Right lobe of liver (tissue), 6 donors: ENCODE results near the gene G3BP1. TPM values are rescaled to one million over a fixed set of nuclear protein-coding genes. Genes with fewer than 3 reads are reported as not detected.
"Not testable (repeated sequence)": the region's sequence is repeated elsewhere in the genome, so short reads cannot be mapped to it uniquely, and the experiment has no call there.

Experiments used
- ATAC-seq, 4 donors: fragments of 200-7000 bp; cut with Tn5 transposase; one replicate each; pipeline ENCODE4 v1.9.1; 2020; ENCODE audit warnings: mild to moderate bottlenecking in 4 of 4, moderate library complexity in 4 of 4
- DNase-seq, 3 donors: peaks; one replicate each; pipeline ENCODE4 v3.0.0-alpha.2; 2020
- H3K27ac ChIP-seq, 3 donors: fragments of 200-600 bp; one replicate each; pipeline ENCODE4 v1.8.0; 2022
- H3K27me3 ChIP-seq, 2 donors: fragments of 200-600 bp; one replicate each; pipeline ENCODE4 v1.8.0; 2022
- H3K36me3 ChIP-seq, 4 donors: fragments of 200-600 bp; sonication (generic) in 1 of 4; one replicate each; pipeline versions ENCODE4 v1.5.1 to v1.8.0; 2017 to 2022; ENCODE audit warnings: control low read depth in 1 of 4
- H3K4me1 ChIP-seq, 4 donors: fragments of 200-600 bp; sonication (generic) in 1 of 4; one replicate each; pipeline versions ENCODE4 v1.5.1 to v1.8.0; 2017 to 2022; ENCODE audit warnings: control low read depth in 1 of 4
- H3K4me3 ChIP-seq, 3 donors: fragments of 200-600 bp; one replicate each; pipeline ENCODE4 v1.8.0; 2022
- H3K9me3 ChIP-seq, 4 donors: fragments of 200-600 bp; sonication (generic) in 1 of 4; one replicate each; pipeline versions ENCODE4 v1.5.1 to v1.8.0; 2017 to 2022; ENCODE audit warnings: control low read depth in 1 of 4
- CTCF ChIP-seq, 4 donors: fragments of 200-600 bp in 3 of 4; fragments of 450-650 bp in 1 of 4; IDR thresholded peaks; one replicate each; pipeline versions ENCODE4 v1.5.1 to v1.8.0; 2016 to 2022; ENCODE audit warnings: antibody characterized with exemption in 4 of 4, mild to moderate bottlenecking in 2 of 4
- POLR2A ChIP-seq: fragments of 450-650 bp; IDR thresholded peaks from one replicate; pipeline ENCODE4 v1.6.1; 2017; ENCODE audit warnings: antibody characterized with exemption, mild to moderate bottlenecking
- WGBS: methylation state at CpG from one replicate; pipeline ENCODE4 v1.1.6; 2018; ENCODE audit warnings: low coverage, low lambda C conversion rate; ENCODE audit not compliant: insufficient coverage; ENCODE audit errors: missing lambda C conversion rate; 5-methylcytosine and 5-hydroxymethylcytosine counted together
- intact Hi-C, 2 donors: fragments of 100-400 bp; cut with DNase I; formaldehyde crosslinking; loops; one replicate each; pipeline versions ENCODE4 v1.11.2 to v1.14.1; 2022
- total RNA-seq, 6 experiments: library from RNA; depleted of rRNA in 2 of 6; stranded (reverse); fragments of >200 nt in 2 of 6; fragmentation: NEBNext Ultra II Directional in 3 of 6; extraction: Animal tissue kit (Norgen Biotek cat#: 25700) in 3 of 6; gene quantifications; one replicate each; pipeline versions ENCODE4 v1.1.0 to v1.2.4, GENCODE V29; 2016 to 2023
- donor health status: DM: no; HTN: yes; CAD: no.
- donor health status: DM: no; HTN: no; CAD: no.
- donor health status: DM: no; HTN: no; CAD: no.
- donor health status: DM: no; HTN: yes; CAD: no.
- donor health status: DM: no; HTN: yes; CAD: no.

Gene G3BP1
- total RNA-seq, 6 experiments from 2014 or later: 63.9 to 107 (median 94.5) TPM

DNA sequence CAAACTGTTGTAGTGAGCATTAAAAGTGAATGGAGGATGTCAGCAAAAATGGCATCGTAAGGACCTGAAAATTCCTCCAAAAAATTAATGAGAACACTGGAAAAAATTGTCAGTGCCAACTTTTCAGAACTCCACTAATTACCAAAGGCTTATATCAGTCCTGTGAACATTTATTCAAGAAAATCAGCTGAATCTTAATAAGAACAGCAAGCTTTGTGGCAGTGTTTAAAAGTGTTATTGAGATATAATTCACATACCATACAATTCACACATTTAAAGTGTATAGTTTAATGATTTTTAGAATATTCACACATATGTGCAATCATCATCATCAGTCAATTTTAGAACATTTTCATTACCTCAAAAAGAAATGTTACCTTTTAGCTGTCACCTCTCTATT is 57.6 kb downstream of the G3BP1 start:
- Histone ChIP-seq H3K27me3 (no peaks in the 10 kb centered on the region), H3K9me3 (peaks cover 0 to 12% (median 0%) of the 10 kb centered on the region in 4 donors), H3K4me1 (no peaks in the 10 kb centered on the region), H3K27ac (no peak overlapping the region), H3K4me3 (no peak overlapping the region), H3K36me3 (no peaks in the 10 kb centered on the region)
- intact Hi-C loops: loop anchor here in 1 of 2 donors (10.0 kb wide), 1 partner anchor 315 kb away; no protein-coding TSS in a partner anchor
- DNase-seq (no peak), ATAC-seq (no peak)
- WGBS: 100% methylated on average over 1 of the region's 1 CpG
- no peak for TF ChIP-seq CTCF (IDR thresholded peaks at IDR 0.05)
- no peak for TF ChIP-seq POLR2A

DNA sequence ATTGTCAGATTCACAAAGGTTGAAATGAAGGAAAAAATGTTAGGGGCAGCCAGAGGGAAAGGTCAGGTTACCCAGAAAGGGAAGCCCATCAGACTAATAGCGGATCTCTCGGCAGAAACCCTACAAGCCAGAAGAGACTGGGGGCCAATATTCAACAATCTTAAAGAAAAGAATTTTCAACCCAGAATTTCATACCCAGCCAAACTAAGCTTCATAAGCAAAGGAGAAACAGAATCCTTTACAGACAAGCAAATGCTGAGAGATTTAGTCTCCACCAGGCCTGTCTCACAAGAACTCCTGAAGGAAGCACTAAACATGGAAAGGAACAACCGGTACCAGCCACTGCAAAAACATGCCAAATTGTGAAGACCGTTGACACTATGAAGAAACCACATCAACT is 61.1 kb downstream of the G3BP1 start:
- intact Hi-C loops, DNase-seq, ATAC-seq, H3K4me3 ChIP-seq, H3K27me3 ChIP-seq, H3K36me3 ChIP-seq, H3K27ac ChIP-seq, H3K4me1 ChIP-seq: not testable (repeated sequence)
- 90% methylated on average over 4 of the region's 4 CpGs for WGBS
- H3K9me3 ChIP-seq: peaks cover 0 to 15% (median 0%) of the 10 kb centered on the region in 4 donors

DNA sequence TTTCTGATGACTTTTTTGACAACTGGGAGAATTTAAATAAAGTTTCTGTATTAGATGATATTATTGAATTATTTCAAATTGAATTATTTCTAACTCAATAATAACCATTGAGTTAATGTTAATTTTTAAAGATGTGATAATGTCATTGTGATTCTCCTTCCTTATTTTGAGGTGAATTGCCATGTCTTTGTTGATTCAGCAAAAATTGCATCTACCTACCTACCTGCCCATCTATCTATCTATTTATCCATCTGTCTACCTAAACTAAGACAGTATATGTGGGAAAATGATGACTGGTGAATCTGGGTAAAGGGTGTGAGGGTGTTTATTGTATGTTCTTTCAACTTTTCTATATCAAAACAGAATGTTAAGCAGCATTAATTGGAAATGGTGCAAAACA is 75.0 kb downstream of the G3BP1 start:
- Histone ChIP-seq H3K36me3 (no peaks in the 10 kb centered on the region), H3K4me3 (no peak overlapping the region), H3K9me3 (no peaks in the 10 kb centered on the region), H3K27me3 (no peaks in the 10 kb centered on the region), H3K4me1 (no peaks in the 10 kb centered on the region), H3K27ac (no peak overlapping the region)
- no peak for ATAC-seq
- DNase-seq: no peak
- intact Hi-C loops: no loop called here
- TF ChIP-seq CTCF (IDR thresholded peaks at IDR 0.05): no peak
- no peak for TF ChIP-seq POLR2A

GRCh38 chr5:151847871-151848270 is 76.1 kb downstream of the G3BP1 start:
- Histone ChIP-seq H3K4me1 (no peaks in the 10 kb centered on the region), H3K27me3 (no peaks in the 10 kb centered on the region), H3K27ac (no peak overlapping the region), H3K4me3 (no peak overlapping the region), H3K36me3 (no peaks in the 10 kb centered on the region), H3K9me3 (no peaks in the 10 kb centered on the region)
- intact Hi-C loops: no loop called here
- no peak for TF ChIP-seq CTCF (IDR thresholded peaks at IDR 0.05)
- TF ChIP-seq POLR2A: no peak
- DNase-seq: no peak
- WGBS: no CpG with 5 or more reads among the region's 1 CpG
- no peak for ATAC-seq

DNA sequence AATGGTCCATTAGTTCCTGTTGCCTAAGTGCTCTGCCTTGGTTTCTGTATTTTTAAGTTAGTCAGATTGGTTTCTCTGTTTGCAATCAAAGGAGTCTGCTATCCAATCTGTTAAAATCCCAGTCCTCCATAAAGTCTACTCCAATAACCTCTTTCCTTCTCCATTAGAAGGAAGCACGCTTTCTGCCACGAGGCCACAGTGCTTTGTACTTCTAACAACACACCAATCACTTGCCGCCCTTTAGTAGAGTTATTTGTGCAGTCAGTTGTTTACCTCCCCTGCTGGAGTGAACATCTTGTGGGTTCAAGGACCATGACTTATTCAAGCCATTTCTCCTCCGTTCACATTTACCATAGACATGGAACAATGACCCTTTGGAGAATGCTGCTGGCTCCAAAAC is 83.9 kb downstream of the G3BP1 start:
- no peak for ATAC-seq
- 77% methylated on average over 4 of the region's 4 CpGs for WGBS
- H3K27me3 ChIP-seq: no peaks in the 10 kb centered on the region
- no peak overlapping the region for H3K27ac ChIP-seq
- intact Hi-C loops: no loop called here
- H3K9me3 ChIP-seq: no peaks in the 10 kb centered on the region
- DNase-seq: no peak
- TF ChIP-seq POLR2A: no peak
- TF ChIP-seq CTCF (IDR thresholded peaks at IDR 0.05): no peak
- no peaks in the 10 kb centered on the region for H3K4me1 ChIP-seq
- H3K36me3 ChIP-seq: no peaks in the 10 kb centered on the region
- no peak overlapping the region for H3K4me3 ChIP-seq
